ENCODE measurements around the gene DPF3.
"Not testable (repeated sequence)": the region's sequence is repeated elsewhere in the genome, so short reads cannot be mapped to it uniquely, and the experiment has no call there.

The DPF3 gene

GRCh38 chr14:72758993-72759392, 134.9 kb downstream of the DPF3 start:
- no peak for DNase-seq

GRCh38 chr14:72758420-72758819, 135.5 kb downstream of the DPF3 start:
- DNase-seq: no peak

DNA sequence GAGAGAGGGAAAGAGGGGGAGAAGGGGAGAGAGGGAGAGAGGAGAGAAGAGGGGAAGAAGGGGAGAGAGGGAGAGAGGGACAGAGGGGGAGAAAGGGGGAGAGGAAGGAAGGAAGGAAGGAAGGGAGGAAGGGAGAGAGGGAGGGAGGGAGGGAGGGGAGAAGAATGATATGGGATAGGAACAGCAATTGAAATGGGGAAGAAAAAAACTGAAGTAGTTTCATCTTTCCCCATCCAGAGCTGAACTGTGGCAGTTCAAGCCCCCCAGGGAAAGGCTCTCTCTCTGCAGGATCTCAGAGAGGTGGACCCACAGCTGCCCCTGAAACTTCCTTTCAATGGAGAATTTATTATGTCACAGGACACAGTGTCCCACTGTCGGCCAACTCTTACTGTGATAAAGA, 136.9 kb downstream of the DPF3 start:
- DNase-seq: no peak

DNA sequence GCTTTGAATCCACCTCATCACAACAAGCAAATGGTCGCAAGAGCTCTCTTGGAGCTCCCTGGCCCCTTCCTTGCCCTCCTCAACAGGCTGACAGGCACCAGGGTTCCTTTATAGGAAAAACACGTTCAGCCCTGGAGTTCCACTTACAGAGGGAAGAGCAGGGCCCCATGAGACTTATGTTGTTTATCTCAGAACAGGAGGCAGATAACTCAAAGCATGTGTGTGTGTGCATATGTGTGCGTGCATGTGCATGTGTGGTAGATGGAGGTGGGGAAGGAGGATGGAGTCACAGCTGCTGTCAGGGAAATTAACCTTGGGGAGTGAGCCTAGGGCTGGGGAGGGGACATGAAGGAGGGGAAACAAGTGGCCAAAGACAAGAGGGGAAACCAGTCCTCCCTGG, 138.1 kb downstream of the DPF3 start:
- DNase-seq: no peak

DNA sequence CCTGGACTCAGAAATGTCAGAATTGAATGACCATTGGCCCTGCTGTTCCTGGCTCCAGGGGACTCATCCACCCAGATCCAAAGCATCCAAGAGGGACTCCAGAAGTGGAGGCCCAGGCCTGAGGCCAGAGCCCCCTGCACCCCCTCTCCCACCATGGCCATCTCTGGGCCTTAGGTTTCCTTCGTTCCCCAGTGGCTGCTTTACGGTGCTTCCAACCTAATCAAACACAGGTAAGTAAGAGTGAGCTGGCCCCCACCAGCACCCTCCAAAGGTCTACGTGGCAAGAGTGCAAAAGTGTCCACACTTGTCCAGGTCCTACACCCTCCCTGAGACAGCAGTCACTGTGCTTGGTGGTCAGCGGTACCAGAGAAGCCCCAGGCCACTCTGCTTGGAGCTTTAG, 139.0 kb downstream of the DPF3 start:
- no peak for DNase-seq

DNA sequence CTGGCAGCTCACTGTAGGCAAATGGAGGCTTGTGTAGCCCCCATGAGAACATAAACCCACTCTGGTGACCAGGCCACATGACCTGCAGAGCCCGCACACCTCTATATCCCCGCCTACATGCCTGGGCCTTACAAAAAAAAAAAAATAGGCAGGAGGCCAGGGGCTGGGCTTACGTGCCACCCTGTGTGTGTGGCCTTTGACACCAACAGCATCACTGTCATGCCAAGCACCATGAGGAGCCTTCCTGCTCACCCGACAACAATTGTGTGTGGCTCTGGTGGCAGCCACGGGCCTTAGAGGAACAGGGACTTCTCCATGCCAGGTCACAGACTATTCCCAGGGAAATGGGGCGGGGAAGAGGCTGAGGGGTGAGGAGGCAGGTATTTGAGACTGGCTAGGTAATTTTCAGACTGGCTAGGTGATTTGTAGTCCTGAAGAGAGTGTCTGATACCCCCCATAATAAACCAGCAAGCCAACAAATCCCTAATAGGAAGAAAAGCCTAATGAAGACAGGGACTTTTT, 140.0 kb downstream of the DPF3 start:
- DNase-seq: no peak

DNA sequence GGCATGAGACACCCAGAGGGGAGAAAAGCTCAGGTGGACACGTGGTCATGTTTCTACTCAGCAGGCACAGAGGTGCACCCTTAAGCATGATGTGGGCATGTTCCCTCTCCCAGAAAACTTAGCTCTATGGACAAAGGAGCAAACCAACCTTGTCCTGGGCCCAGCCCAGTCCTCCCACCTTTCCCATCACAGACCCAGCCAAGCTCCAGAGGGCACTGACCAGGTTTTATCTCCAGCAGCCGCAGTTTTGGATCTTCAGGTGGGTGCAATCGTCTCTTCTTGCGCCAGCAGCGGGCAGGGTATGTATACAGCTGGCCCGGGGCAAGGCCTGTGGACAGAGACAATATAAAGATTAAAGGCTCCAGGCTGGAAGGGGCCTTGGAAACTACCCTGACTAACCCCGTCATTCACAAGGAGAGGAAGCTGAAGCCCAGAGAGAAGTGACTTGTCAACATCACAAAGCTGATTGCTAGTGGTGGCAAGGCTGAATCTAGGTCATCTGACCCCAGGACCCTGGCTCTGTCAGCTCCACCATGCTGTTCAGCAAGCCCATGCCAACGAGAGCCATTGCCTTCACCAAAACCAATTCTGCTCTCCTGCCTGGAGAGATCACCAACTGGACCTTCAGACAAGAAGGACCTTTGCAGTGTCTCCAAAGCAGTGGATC, 140.7 kb downstream of the DPF3 start:
- no peak for DNase-seq

GRCh38 chr14:72752034-72752412, 141.9 kb downstream of the DPF3 start:
- DNase-seq: no peak

DNA sequence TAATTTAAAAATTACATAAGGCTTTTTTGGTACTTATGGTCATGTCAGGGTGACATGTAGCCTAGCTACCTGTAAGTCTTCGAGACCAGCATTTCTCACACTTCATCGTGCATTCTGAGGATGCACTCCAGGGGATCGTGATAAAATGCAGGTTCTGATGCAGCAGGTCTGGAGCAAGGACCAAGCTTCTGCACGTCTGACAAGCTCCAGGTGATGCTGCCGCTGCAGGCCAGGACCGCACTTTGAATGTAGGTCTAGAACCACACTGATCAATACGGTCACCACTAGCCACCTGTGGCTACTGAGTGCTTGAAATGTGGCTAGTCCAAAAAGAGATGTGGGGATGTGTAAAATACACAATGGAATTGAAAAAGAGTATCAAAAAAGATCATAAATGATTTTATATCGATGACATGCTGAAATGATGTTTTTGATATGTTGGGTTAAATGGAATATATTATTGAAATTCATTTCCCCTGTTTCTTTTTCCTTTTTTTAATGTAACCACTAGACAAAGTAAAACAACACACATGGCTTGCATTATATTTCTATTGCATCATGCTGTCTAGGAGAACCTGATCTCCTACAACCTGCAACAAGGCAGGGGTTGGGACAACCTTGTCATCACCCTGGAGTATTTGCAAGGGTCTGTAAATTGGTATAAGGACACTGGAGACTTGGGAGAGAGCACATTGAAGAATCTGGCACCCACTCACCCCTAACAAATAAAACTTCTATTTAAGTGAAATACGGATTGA, 142.4 kb downstream of the DPF3 start:
- no peak for DNase-seq

GRCh38 chr14:72748921-72749320, 145.0 kb downstream of the DPF3 start:
- not testable (repeated sequence) for DNase-seq

DNA sequence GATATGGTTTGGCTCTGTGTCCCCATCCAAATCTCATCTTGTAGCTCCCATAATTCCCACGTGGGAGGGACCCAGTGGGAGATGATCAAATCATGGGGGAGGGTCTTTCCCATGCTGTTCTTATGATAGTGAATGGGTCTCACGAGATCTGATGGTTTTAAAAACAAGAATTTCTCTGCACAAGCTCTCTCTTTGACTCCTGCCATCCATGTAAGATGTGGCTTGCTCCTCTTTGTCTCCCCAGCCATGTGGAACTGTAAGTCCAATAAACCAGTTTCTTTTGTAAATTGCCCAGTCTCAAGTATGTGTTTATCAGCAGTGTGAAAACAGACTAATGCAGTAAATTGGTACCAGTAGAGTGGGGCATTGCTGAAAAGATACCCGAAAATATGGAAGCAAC, 146.2 kb downstream of the DPF3 start:
- DNase-seq: no peak

- DNase-seq: no peak
These were observed 147.6 kb downstream of the DPF3 start for GRCh38 chr14:72745991-72746980.

DNA sequence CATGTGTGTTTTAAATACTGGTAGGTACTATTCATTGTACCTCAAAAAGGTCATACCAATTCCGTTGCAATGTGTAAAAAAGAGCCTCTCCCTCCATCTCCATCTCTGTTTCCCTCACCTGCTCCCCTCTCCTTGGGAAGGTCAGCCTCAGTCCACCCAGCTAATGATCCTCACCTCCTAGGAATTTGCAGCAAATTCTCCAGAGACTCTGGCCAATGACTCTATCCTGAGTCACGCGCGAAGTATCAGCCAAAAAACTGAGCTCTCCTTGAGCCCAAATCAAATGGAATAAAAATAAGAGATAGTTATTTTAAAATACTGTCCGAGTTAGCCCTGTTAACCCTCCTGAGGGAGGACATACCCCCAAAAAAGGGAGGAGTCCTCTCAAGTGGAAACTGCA, 148.4 kb downstream of the DPF3 start:
- no peak for DNase-seq

- DNase-seq: no peak
These were observed 149.3 kb downstream of the DPF3 start for GRCh38 chr14:72744416-72745120.

- no peak for DNase-seq
These were observed 150.3 kb downstream of the DPF3 start for GRCh38 chr14:72743626-72744025.

DNA sequence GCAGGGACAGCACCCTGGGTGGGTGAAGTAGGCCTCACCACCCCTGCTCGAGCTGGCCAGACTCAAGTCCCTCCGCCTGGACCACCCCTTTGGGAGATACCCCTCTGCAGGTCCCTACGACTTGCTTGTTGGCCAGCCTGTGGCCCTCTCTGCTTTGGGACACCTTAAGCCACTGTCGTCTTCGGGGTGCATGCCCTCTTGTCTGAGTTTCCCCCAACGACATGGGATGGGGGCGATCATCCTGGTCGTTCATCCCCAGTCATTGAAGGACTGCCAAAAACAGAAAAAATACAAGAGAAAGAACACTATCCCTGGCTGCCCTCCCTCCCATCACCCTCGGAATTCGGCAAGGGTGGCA, 151.1 kb downstream of the DPF3 start:
- DNase-seq: no peak

DNA sequence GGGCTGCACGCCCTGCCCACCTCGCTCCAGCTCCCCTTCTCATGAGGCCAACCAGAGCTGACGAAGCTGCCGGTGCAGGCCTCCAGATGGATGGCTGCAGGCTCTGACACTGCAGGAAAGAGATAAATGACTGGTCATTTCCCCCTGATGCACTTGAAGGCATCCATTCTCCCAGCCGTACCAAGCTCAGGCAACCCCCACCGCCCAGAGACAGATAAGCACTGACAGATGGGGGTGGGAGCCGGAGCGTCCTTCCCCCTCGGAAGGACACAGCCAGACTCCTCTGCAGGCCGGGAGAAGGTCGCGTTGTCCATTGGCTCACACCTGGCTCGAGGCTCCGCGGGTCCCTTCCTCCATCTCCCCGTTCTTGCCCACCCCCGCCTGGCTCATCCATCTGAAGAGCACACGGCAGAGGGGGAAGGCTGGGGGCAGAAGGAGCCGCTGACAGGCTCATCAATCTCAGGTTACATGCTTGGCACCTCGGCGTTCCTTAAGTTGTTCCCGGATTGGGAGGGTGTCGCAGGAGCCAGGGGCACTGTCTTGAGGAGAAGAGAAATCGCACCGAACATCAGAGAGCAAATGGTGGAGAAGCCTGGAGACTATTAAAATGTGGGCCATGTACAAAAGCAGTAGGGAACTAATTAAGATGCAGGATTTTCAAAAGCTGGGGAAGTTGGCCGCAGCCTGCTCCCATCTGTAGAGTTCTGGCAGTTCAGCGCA, 151.6 kb downstream of the DPF3 start:
- no peak for DNase-seq

DNA sequence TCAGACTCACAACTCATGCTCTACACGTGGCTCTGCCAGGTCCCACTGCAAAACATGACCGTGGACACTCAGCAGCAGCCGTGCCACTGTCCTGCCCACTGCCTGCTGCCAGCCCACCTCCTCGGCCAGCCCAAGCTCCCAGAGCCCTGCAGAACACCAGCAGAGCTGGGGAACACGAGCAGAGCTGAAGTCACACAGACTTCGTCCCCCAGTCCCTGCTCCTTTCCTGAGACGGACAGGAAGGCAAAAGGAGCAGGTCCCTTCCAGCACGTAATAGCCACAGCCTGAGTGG, 152.1 kb downstream of the DPF3 start:
- DNase-seq: no peak

DNA sequence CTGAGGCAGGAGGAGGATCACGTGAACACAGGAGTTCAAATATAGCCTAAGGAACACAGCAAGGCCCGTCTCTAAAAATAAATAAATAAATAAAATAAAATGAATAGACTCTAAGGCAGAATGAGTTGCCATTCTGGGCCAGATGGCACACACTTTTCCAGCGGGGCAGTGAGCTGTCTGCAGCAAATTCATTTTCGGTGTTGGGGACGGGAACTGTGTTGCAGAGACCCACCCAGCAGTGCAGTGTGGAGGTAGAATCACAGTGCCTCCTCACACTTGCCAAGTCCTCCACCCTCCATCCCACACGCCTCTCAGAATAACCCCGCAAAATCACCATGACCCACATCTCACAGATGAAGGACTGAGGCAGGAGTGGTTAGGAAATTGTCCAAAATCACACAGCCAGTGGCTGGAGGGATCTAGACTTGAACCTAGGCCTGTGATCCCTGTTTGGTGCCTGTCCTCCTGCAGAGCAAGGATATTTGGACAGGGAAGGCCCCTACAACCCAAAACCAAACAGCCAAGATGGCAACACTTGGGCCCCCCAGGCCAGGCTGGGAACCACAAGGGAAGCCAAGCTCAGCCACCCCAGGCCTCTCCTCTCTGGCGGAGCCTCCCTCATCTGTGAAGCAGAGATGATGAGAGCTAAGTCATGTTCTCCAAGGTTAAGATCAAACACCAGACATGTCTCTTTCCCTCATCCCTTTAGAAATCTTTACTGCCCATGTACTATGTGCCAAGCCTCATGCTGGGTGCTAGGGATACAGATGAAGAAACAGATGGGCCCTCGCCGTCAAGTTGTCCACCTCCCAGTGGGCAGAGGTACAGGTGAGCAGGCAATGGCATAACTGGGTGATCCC, 152.7 kb downstream of the DPF3 start:
- no peak for DNase-seq

- no peak for DNase-seq
These were observed 153.4 kb downstream of the DPF3 start for GRCh38 chr14:72740504-72740961.
